OCI-LY1 (cell line): ENCODE data around the gene TMEM185B.
A peak's percentile ranks its signal among the peaks of the same experiment; 100 is the strongest.

Experiments used
- CTCF ChIP-seq: fragments of 200-600 bp; sonication (generic), shearing (Covaris generic); IDR thresholded peaks from 2 replicates; pipeline ENCODE4 v1.5.1; 2017; ENCODE audit warnings: mild to moderate bottlenecking, antibody characterized with exemption, low read length, moderate library complexity, mixed read lengths
- EZH2 ChIP-seq: fragments of 200-600 bp; sonication (generic), shearing (Covaris generic); IDR thresholded peaks from 2 replicates; pipeline ENCODE4 v1.8.0; 2017; ENCODE audit warnings: borderline replicate concordance, mixed run types, mild to moderate bottlenecking, antibody characterized with exemption, low read length, moderate library complexity, mixed read lengths

- TF ChIP-seq EZH2 = no peak
- TF ChIP-seq CTCF = peak; percentile 85
Measured at GRCh38 chr2:120174963-120175581, 48.1 kb downstream of the TMEM185B start.
